K562 (cell line): ENCODE measurements around the gene CEMIP2. TPM values are rescaled to one million over a fixed set of nuclear protein-coding genes. Genes with fewer than 3 reads are reported as not detected.
A peak's percentile ranks its signal among the peaks of the same experiment; 100 is the strongest.

ENCODE experiments used
- ATAC-seq: fragments of 200-7000 bp; cut with Tn5 transposase; 3 replicates; pipeline ENCODE4 v1.9.1; 2020; ENCODE audit warnings: moderate library complexity
- BruUV-seq: library from RNA; stranded (reverse); fragments of 400-500 nt; replicated peaks from 2 replicates; lab custom pipeline; 2021; lab: Mats Ljungman, UMichigan
- CTCF ChIA-PET: fragments of 300-600 bp; formaldehyde crosslinking; extraction: SDS; loops from one replicate; lab custom pipeline; 2021; ENCODE audit warnings: low intra/inter-chr PET ratio; lab: Yijun Ruan, JAX
- POLR2A ChIA-PET: fragments of 300-600, 350-650 bp; sonication (Branson Sonifier 250); formaldehyde crosslinking; extraction: SDS; loops from one replicate; lab custom pipeline; 2021; ENCODE audit warnings: antibody characterized with exemption, inconsistent platforms; lab: Yijun Ruan, JAX
- DNase-seq, 4 experiments: peaks; one replicate each; pipeline versions ENCODE4 v3.0.0 to v3.0.0-alpha.2; 2011 to 2018; ENCODE audit warnings: low spot score in 3 of 4, mixed read lengths in 3 of 4; ENCODE audit errors: extremely low read depth in 1 of 4
- FAIRE-seq: peaks from 2 replicates; lab custom pipeline; 2011; peaks lifted over from hg19 to GRCh38; lab: Jason Lieb, UNC
- H2AFZ ChIP-seq: 2 replicates; pipeline ENCODE4 v1.6.0; 2011; ENCODE audit warnings: low read depth, low read length, control low read depth, inconsistent platforms
- H3K27ac ChIP-seq: fragments of 200-600 bp; 3 replicates; pipeline ENCODE4 v1.8.0; 2011; ENCODE audit warnings: low read depth, mild to moderate bottlenecking, control low read depth, inconsistent platforms, low read length, moderate library complexity, mixed read lengths; ENCODE audit errors: extremely low read depth
- H3K27me3 ChIP-seq, 2 experiments: fragments of 300-600 bp in 1 of 2; 2 replicates in 1 of 2; 3 replicates in 1 of 2; pipeline versions ENCODE4 v1.6.0 to v1.8.0; 2011; ENCODE audit warnings: inconsistent platforms in 2 of 2, low read length in 2 of 2, mild to moderate bottlenecking in 1 of 2, mixed read lengths in 1 of 2, moderate library complexity in 1 of 2; ENCODE audit not compliant: control insufficient read depth in 2 of 2, insufficient read depth in 2 of 2
- H3K36me3 ChIP-seq: fragments of 300-600 bp; 3 replicates; pipeline ENCODE4 v1.8.0; 2011; ENCODE audit warnings: mild to moderate bottlenecking, low read length, inconsistent platforms; ENCODE audit not compliant: control insufficient read depth, insufficient read depth
- H3K4me1 ChIP-seq, 2 experiments: fragments of 200-600 bp in 1 of 2; replicated peaks in 1 of 2; 2 replicates in 1 of 2; 3 replicates in 1 of 2; pipeline versions ENCODE4 v1.5.1 to v1.8.0; 2011; ENCODE audit warnings: inconsistent platforms in 2 of 2, low read length in 2 of 2, mild to moderate bottlenecking in 1 of 2, mixed read lengths in 1 of 2, moderate library complexity in 1 of 2; ENCODE audit not compliant: control insufficient read depth in 2 of 2, insufficient read depth in 2 of 2
- H3K4me2 ChIP-seq: 2 replicates; pipeline ENCODE4 v1.6.1; 2011; ENCODE audit warnings: low read length, control low read depth, inconsistent platforms, mixed read lengths; ENCODE audit not compliant: insufficient read depth
- H3K4me3 ChIP-seq: fragments of 200-600 bp; sonication (generic), shearing (Covaris generic); 2 replicates; pipeline ENCODE4 v1.5.1; 2016; ENCODE audit warnings: control low read depth, inconsistent platforms
- H3K79me2 ChIP-seq: fragments of 200-600 bp; 3 replicates; pipeline ENCODE4 v1.8.0; 2011; ENCODE audit warnings: low read length, inconsistent platforms; ENCODE audit not compliant: control insufficient read depth, insufficient read depth
- H3K9ac ChIP-seq, 2 experiments: 2 replicates each; pipeline versions ENCODE4 v1.6.0 to v1.6.1; 2011; ENCODE audit warnings: low read depth in 2 of 2, low read length in 2 of 2, control low read depth in 1 of 2, inconsistent platforms in 1 of 2, mild to moderate bottlenecking in 1 of 2, mixed read lengths in 1 of 2; ENCODE audit not compliant: insufficient read depth in 1 of 2
- H3K9me1 ChIP-seq: one replicate; pipeline ENCODE4 v1.6.0; 2011; ENCODE audit warnings: inconsistent platforms, mild to moderate bottlenecking, low read length, moderate library complexity; ENCODE audit not compliant: control insufficient read depth, insufficient read depth
- H3K9me3 ChIP-seq: replicated peaks from 2 replicates; pipeline ENCODE4 v1.5.1; 2011; ENCODE audit warnings: low read depth, low read length, inconsistent platforms; ENCODE audit not compliant: control insufficient read depth, insufficient read depth
- H4K20me1 ChIP-seq: replicated peaks from 2 replicates; pipeline ENCODE4 v1.6.1; 2011; ENCODE audit warnings: low read length, inconsistent platforms, mixed read lengths; ENCODE audit not compliant: control insufficient read depth, insufficient read depth
- KDM1A ChIP-seq, 2 experiments: fragments of 450-650 bp; IDR thresholded peaks; 2 replicates each; pipeline ENCODE4 v1.6.1; 2016; ENCODE audit warnings: mild to moderate bottlenecking in 2 of 2
- WGBS: fragments of 100-300 bp; shearing (Covaris generic); methylation state at CpG from one replicate; pipeline ENCODE4 v1.1.6; 2016; ENCODE audit warnings: low coverage, mixed read lengths; ENCODE audit not compliant: insufficient coverage; ENCODE audit errors: missing lambda C conversion rate; 5-methylcytosine and 5-hydroxymethylcytosine counted together
- in situ Hi-C: fragments of 300-500 bp; cut with MboI; formaldehyde crosslinking; loops from 4 replicates; pipeline ENCODE4 v1.15.0; 2018; ENCODE audit warnings: inconsistent platforms, mixed read lengths
- intact Hi-C: fragments of 100-400 bp; cut with micrococcal nuclease; formaldehyde crosslinking; loops from 2 replicates; pipeline ENCODE4 v1.14.2; 2022
- polyA plus RNA-seq, 8 experiments: library from polyadenylated mRNA; depleted of rRNA in 4 of 8; stranded (reverse) in 5 of 8; unstranded in 3 of 8; fragments of >200 nt; fragmentation: Nextera tagmentation in 2 of 8; fragmentation: Illumina TruSeq in 1 of 8; extraction: Ambion mirVana in 2 of 8; extraction: Trizol in 1 of 8; gene quantifications; 2 replicates each; pipeline versions ENCODE4 v1.2.1 to v1.2.3, GENCODE V29; 2011 to 2014; ENCODE audit warnings: inconsistent platforms in 1 of 8, missing spikeins in 1 of 8
- total RNA-seq, 7 experiments: library from RNA; depleted of rRNA in 6 of 7; stranded (reverse); fragments of >200 nt in 6 of 7; fragmentation: Illumina TruSeq in 2 of 7; extraction: Trizol in 2 of 7; gene quantifications; 2 replicates each; pipeline versions ENCODE4 v1.2.1 to v1.2.3, GENCODE V29; 2011 to 2021; ENCODE audit warnings: low replicate concordance in 1 of 7
- TF ChIP-seq, protein P1 (sequence below): IDR thresholded peaks from 3 replicates; pipeline ENCODE4 v1.6.1; 2011; ENCODE audit warnings: borderline replicate concordance, mild to moderate bottlenecking, moderate library complexity; ENCODE audit not compliant: insufficient read length; ENCODE audit errors: extremely low read depth

The CEMIP2 gene
- total and polyA plus RNA-seq, 9 of the 15 experiments (the other 6 are each of a cell fraction or from before 2014, with no cell fraction given) = 5.4 to 29.9 (median 14.2) TPM

DNA sequence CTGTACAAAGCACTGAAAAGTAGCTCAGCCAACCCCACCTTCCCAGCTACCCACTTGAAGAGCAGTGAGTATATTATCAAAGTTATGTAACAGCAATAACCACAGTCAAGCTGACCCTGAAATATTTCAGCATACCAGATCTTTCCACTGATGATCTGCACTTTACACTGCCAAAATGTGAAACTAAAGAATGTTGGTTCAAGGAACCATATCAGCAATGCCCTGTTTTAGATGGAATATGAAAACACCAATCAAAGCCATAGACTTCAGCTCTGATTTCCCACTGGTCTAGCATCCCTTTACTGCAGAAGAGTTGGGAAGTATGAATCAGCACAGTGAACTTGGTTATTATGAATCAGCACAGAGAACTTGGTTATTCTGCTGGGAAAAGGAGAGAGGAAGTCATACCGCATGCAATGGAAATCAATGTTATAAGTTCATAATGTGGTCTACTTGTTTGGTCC is 20.0 kb downstream of the CEMIP2 start:
- FAIRE-seq = no peak
- H2AFZ ChIP-seq = no peak overlapping the region
- H3K4me3 ChIP-seq = no peak overlapping the region
- H3K27ac ChIP-seq = no peak overlapping the region
- H3K9me1 ChIP-seq = no peaks in the 10 kb centered on the region
- H3K9me3 ChIP-seq = no peaks in the 10 kb centered on the region
- WGBS = 100% methylated on average over 1 of the region's 1 CpG
- no peaks in the 10 kb centered on the region for H3K27me3 ChIP-seq
- intact Hi-C loops (no loop called here), in situ Hi-C loops (no loop called here)
- H3K4me1 ChIP-seq = peaks cover 0 to 6% of the 10 kb centered on the region in 2 experiments; a peak in 2 of 5 replicates
- ChIA-PET POLR2A (interaction anchor here (1.5 kb wide), 1 partner anchor 9 kb away, joined by 4 read pairs; no protein-coding TSS in a partner anchor), CTCF (no interaction called here)
- no peaks in the 10 kb centered on the region for H4K20me1 ChIP-seq
- H3K36me3 ChIP-seq = peaks cover 6% of the 10 kb centered on the region; the same call in 1 of the 3 replicates
- H3K9ac ChIP-seq = no peak overlapping the region
- BruUV-seq = no TSS peak
- DNase-seq = no peak
- H3K79me2 ChIP-seq = peaks cover 9% of the 10 kb centered on the region
- TF ChIP-seq, protein P1, sequence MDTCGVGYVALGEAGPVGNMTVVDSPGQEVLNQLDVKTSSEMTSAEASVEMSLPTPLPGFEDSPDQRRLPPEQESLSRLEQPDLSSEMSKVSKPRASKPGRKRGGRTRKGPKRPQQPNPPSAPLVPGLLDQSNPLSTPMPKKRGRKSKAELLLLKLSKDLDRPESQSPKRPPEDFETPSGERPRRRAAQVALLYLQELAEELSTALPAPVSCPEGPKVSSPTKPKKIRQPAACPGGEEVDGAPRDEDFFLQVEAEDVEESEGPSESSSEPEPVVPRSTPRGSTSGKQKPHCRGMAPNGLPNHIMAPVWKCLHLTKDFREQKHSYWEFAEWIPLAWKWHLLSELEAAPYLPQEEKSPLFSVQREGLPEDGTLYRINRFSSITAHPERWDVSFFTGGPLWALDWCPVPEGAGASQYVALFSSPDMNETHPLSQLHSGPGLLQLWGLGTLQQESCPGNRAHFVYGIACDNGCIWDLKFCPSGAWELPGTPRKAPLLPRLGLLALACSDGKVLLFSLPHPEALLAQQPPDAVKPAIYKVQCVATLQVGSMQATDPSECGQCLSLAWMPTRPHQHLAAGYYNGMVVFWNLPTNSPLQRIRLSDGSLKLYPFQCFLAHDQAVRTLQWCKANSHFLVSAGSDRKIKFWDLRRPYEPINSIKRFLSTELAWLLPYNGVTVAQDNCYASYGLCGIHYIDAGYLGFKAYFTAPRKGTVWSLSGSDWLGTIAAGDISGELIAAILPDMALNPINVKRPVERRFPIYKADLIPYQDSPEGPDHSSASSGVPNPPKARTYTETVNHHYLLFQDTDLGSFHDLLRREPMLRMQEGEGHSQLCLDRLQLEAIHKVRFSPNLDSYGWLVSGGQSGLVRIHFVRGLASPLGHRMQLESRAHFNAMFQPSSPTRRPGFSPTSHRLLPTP = no peak
- TF ChIP-seq KDM1A (IDR thresholded peaks at IDR 0.05) = peak in 1 of 2 experiments; percentile 17; a peak in 1 of 4 replicates
- ATAC-seq = no peak
- H3K4me2 ChIP-seq = no peak overlapping the region
